HTERT RPE-1 (cell line): ENCODE measurements around the gene SEC22C.

ENCODE experiments used
- in situ Hi-C: fragments of 300-500 bp; cut with MboI; formaldehyde crosslinking; loops from 4 replicates; pipeline ENCODE4 v1.14.3; 2020; ENCODE audit warnings: low sequenced_read_pairs

Gene SEC22C

GRCh38 chr3:42539871-42540714 lies 41.7 kb downstream of the SEC22C start:
- in situ Hi-C loops = no loop called here

GRCh38 chr3:42537350-42537749 lies 44.4 kb downstream of the SEC22C start:
- in situ Hi-C loops = no loop called here

GRCh38 chr3:42535981-42536784 lies 45.6 kb downstream of the SEC22C start:
- in situ Hi-C loops = no loop called here

- in situ Hi-C loops = no loop called here
Observed at GRCh38 chr3:42533161-42533897, 48.4 kb downstream of the SEC22C start.

- in situ Hi-C loops = no loop called here
Observed at GRCh38 chr3:42532229-42532628, 49.5 kb downstream of the SEC22C start.

- in situ Hi-C loops = no loop called here
Observed at GRCh38 chr3:42531470-42531869, 50.3 kb downstream of the SEC22C start.

- in situ Hi-C loops = no loop called here
Observed at GRCh38 chr3:42530073-42530472, 51.7 kb downstream of the SEC22C start.

GRCh38 chr3:42529468-42529867 lies 52.3 kb downstream of the SEC22C start:
- in situ Hi-C loops = no loop called here

GRCh38 chr3:42527368-42527917 lies 54.3 kb downstream of the SEC22C start:
- in situ Hi-C loops = no loop called here

GRCh38 chr3:42526616-42527367 lies 55.0 kb downstream of the SEC22C start:
- in situ Hi-C loops = no loop called here

- in situ Hi-C loops = no loop called here
Observed at GRCh38 chr3:42525736-42526345, 55.9 kb downstream of the SEC22C start.

GRCh38 chr3:42525212-42525611 lies 56.6 kb downstream of the SEC22C start:
- in situ Hi-C loops = no loop called here

- in situ Hi-C loops = no loop called here
Observed at GRCh38 chr3:42524751-42525150, 57.0 kb downstream of the SEC22C start.

- in situ Hi-C loops = no loop called here
Observed at GRCh38 chr3:42520906-42521305, 60.9 kb downstream of the SEC22C start.

GRCh38 chr3:42520336-42520735 lies 61.4 kb downstream of the SEC22C start:
- in situ Hi-C loops = no loop called here

GRCh38 chr3:42519568-42519962 lies 62.2 kb downstream of the SEC22C start:
- in situ Hi-C loops = no loop called here

GRCh38 chr3:42518800-42519567 lies 62.8 kb downstream of the SEC22C start:
- in situ Hi-C loops = no loop called here

GRCh38 chr3:42517117-42517516 lies 64.7 kb downstream of the SEC22C start:
- in situ Hi-C loops = no loop called here

GRCh38 chr3:42516443-42516842 lies 65.3 kb downstream of the SEC22C start:
- in situ Hi-C loops = no loop called here
